ENCODE measurements around the gene GPR65.
A peak's percentile ranks its signal among the peaks of the same experiment; 100 is the strongest.

Gene GPR65

GRCh38 chr14:87992346-87992717, 12.6 kb upstream of the GPR65 start:
- CTCF ChIA-PET, result interaction anchor here (0.8 kb wide), 1 partner anchor 23 kb away, joined by 6 read pairs; no protein-coding TSS in a partner anchor
- TF ChIP-seq, protein P1, sequence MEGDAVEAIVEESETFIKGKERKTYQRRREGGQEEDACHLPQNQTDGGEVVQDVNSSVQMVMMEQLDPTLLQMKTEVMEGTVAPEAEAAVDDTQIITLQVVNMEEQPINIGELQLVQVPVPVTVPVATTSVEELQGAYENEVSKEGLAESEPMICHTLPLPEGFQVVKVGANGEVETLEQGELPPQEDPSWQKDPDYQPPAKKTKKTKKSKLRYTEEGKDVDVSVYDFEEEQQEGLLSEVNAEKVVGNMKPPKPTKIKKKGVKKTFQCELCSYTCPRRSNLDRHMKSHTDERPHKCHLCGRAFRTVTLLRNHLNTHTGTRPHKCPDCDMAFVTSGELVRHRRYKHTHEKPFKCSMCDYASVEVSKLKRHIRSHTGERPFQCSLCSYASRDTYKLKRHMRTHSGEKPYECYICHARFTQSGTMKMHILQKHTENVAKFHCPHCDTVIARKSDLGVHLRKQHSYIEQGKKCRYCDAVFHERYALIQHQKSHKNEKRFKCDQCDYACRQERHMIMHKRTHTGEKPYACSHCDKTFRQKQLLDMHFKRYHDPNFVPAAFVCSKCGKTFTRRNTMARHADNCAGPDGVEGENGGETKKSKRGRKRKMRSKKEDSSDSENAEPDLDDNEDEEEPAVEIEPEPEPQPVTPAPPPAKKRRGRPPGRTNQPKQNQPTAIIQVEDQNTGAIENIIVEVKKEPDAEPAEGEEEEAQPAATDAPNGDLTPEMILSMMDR (conservative IDR thresholded peaks at IDR 0.05; ENCODE audit: low read depth), result no peak
- POLR2A ChIA-PET (ENCODE audit: low non-redundant PET), result no interaction called here
- H3K27ac ChIP-seq, result no peak overlapping the region
- DNase-seq (ENCODE audit: low spot score), result no peak

DNA sequence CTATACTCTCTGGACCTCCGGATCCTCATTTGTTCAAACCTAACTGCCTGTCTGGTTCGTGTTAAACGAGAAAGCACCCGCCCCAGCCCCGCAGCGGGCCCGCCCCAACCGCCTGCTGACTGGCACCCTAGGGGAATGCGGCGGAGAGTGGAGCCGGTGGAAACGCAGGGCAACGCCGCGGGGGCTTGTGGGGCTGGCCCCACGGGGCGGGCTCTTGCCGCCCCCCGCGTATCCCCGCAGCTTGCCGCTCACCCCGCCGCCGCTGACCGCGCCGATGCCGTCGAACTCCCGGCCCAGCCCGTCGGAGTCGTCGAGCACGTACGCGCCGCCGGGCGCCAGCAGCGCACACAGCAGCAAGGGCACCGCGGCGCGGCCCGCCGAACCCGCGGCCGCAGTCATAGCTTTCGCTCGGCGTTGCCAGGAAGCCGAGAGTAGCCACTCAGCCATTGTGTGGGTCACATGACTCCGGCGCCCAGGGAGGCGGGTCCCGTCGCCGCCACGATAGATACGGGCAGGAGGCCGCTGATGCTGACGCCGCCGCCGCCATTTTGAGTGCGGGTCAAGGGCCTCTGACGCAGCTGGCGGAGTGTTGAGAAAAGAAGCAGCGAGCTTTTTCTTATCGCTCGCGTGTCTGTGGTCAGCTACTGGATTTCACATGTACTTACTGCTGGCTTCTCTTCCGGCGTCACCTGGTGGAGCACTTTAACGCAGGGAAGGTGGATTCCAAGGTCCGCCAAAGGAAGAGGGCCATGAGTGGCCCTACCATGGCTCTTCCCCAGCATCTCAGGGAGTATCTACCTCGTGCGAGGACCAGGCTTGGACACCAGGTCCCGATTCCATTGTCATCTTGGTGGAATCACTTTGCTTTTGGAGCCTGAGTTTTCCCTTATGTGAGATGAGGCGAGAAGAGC, 12.0 kb upstream of the GPR65 start, which contains the start of gene GALC:
Gene GALC, minus strand, starts transcription at position 465 of the 911 bp plus-strand sequence. Its CDS starts 18 bp downstream, at position 447.
- DNase-seq (ENCODE audit: low spot score), result peak; percentile 66
- ChIA-PET CTCF (interaction anchor here (0.6 to 0.8 kb wide), 2 partner anchors 22 to 847 kb away, joined by 4 to 6 read pairs; no protein-coding TSS in a partner anchor), POLR2A (ENCODE audit: low non-redundant PET) (no interaction called here)
- no peak within 1 kb of the TSS for H3K27ac ChIP-seq
- TF ChIP-seq, protein P1 (conservative IDR thresholded peaks at IDR 0.05; ENCODE audit: low read depth), result no peak

DNA sequence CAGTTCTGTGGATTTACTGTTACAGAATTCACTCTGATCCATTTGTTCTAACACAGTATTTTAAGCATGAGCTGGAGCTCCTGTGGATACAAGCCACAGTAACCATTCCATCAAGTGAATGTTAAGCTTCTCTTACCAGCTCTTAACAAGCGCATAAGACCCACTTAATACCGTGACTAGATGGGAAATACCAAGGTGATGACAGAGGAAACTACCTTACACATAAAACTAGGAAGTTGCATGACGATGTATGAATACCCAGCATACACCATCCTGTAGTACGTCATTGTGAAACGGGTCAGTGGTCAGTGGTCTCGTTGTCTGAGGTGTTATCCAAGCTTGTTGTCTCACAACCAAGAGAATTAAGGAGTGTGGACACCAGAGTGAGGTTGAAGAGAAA, 10.0 kb upstream of the GPR65 start:
- DNase-seq (ENCODE audit: low spot score), result no peak
- POLR2A ChIA-PET (ENCODE audit: low non-redundant PET), result no interaction called here
- no peak overlapping the region for H3K27ac ChIP-seq
- CTCF ChIA-PET, result no interaction called here
- TF ChIP-seq, protein P1 (conservative IDR thresholded peaks at IDR 0.05; ENCODE audit: low read depth), result no peak

DNA sequence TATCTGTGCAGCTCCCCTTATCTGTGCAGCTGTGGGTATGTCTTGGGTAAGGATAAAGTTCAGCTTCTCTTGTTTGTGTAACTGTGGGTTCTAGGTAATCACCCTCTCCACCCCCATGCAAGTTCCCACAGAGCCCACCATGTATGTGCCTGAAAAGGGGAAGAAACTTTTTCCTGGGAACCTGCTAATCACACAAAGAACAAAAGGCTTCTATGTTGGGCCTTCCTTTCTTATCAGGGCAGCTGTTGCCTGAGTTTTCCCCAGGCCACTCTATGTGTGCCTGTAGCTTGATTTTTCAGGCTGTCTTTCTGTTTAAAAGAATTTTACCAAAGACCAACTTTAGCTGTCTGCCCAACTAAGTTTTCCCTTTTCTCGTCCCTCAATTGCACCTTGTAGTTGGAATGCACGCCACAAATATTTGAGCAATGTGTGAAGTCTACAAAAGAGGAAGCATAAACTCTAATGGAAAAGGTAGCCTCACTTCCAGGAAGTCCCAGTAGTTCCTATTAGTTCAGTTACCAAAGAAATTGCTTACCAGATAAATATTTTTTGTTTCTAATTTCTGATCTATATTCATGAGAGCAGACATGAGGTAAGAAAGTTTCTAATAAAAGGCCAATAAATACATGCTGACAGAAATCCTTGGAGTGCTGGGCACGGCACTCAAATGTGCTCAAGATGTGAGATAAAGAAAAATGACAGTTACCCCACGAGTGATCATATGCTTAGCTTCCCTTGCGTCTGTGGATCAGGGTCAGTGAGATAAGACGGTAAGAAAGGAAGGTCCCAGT, 9.2 kb upstream of the GPR65 start:
- H3K27ac ChIP-seq, result no peak overlapping the region
- DNase-seq (ENCODE audit: low spot score), result no peak
- ChIA-PET POLR2A (ENCODE audit: low non-redundant PET) (no interaction called here), CTCF (no interaction called here)
- TF ChIP-seq, protein P1 (conservative IDR thresholded peaks at IDR 0.05; ENCODE audit: low read depth), result no peak

GRCh38 chr14:87996291-87996592, 8.7 kb upstream of the GPR65 start:
- H3K27ac ChIP-seq, result no peak overlapping the region
- no peak for DNase-seq (ENCODE audit: low spot score)
- TF ChIP-seq, protein P1 (conservative IDR thresholded peaks at IDR 0.05; ENCODE audit: low read depth), result no peak
- ChIA-PET CTCF (no interaction called here), POLR2A (ENCODE audit: low non-redundant PET) (no interaction called here)

- CTCF ChIA-PET, result no interaction called here
- TF ChIP-seq, protein P1 (conservative IDR thresholded peaks at IDR 0.05; ENCODE audit: low read depth), result no peak
Measured at GRCh38 chr14:87998482-87998881, 6.5 kb upstream of the GPR65 start.

More at GRCh38 chr14:87998482-87998881, 6.5 kb upstream of the GPR65 start:
- H3K27ac ChIP-seq, result no peak overlapping the region
- DNase-seq (ENCODE audit: low spot score), result no peak
- POLR2A ChIA-PET (ENCODE audit: low non-redundant PET), result no interaction called here
